Suppressor macrophage treated with lipopolysaccharide for 1 hour (primary cell): Measurements from ENCODE around the gene DDX25.

Experiments used
- DNase-seq, 3 donors: peaks; one replicate each; pipeline ENCODE4 v3.0.0-alpha.2; 2020 to 2022

Gene DDX25

DNA sequence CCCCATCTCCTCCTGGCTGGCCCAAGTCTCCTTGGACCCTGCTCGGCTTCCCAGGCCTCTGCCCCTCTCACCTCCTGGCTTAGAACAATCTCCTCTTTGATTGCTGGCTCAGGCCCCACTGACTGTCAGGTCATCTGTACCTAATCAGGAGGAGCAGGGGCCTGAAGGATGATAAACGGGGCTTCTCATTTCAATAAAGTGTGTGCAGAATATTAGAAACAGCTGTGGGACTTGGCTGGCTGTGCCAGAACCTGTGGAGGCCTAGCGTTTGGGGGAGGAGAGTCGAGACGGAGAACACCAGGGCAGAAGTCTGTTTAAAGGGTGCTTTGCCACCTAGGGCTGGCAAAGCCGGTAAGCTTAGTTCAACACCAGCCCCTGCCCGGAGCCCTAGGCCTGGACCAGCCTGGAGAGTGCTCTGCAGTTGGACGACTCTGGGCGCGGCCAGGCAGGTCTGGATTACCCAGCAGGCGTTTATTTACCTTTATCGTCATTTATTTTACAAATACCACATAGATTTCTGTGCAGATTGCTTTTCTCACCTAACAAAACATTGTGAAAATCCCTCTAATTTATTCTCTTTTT, 31.4 kb downstream of the DDX25 start:
- no peak for DNase-seq

- no peak for DNase-seq
Observed at GRCh38 chr11:125938418-125938817, 34.1 kb downstream of the DDX25 start.

- no peak for DNase-seq
Observed at GRCh38 chr11:125939081-125939521, 34.8 kb downstream of the DDX25 start.

- DNase-seq: no peak
Observed at GRCh38 chr11:125940145-125940544, 35.8 kb downstream of the DDX25 start.

GRCh38 chr11:125941267-125941618, 36.9 kb downstream of the DDX25 start:
- no peak for DNase-seq

GRCh38 chr11:125941619-125942611, 37.6 kb downstream of the DDX25 start:
- DNase-seq: peak in 2 of 3 donors; percentile 5 to 26

DNA sequence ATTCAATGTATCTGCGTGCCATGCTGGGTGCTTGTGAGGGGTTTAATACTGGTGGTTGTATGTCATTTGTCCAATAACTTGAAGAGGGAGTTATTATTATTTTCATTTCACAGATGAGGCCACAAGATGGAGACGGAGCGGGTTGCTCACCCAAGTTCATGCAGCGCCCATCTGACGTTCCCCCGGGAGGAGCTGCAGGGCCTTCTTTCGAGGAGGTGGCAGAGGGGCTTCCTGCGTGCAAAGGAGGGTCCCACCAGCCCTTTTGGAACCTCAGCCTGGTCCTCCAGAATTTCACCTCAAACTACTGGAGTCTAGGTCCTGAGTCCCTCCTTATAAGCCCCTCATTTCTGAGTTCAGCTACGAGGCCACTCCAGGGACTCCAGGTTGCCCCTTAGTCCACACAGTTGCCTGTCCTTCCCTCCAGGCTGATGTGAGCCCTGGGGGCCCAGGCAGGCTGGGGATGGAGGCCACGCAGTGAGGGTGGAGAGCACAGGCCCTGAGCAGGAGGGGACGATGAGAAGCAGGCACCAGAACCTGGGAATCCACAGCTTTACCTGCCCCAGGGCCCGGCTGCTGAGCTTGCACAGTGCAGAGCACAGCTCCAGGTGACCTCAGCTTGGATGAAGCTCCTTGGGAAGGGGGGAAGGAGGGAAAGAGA, 38.6 kb downstream of the DDX25 start:
- DNase-seq: no peak

- no peak for DNase-seq
Observed at GRCh38 chr11:125943661-125944349, 39.5 kb downstream of the DDX25 start.

DNA sequence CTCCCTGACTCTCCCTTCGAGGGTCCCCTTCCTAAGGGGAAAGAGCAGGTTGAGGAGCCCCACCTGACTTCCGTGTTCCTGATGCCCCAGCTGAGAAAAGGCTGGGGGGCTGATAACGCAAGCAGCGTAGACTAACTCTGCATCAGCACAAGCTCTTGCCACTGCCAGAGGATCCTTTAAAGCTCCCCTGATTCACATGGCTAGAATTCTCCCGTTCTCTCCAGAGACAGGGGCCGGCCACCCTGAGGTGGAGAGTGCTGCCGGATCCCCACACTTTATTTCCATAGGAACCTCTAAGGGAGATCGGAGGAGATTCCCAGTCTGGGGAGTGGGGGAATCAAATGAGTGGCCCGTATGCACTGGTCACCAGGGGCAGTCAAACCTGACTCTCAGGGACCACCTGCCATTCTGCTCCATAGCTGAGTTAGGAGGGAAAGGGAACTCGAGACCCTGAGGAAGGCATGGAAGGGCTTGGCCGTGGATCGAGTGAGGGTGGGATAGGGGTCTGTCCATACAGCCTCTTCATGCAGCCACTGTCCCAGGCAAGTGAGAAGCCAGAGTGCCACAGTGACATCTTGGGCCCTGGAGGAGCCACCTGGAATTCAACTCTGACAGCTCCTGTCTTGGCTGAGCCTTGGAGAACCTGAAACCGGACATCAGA, 40.2 kb downstream of the DDX25 start:
- DNase-seq: no peak

DNA sequence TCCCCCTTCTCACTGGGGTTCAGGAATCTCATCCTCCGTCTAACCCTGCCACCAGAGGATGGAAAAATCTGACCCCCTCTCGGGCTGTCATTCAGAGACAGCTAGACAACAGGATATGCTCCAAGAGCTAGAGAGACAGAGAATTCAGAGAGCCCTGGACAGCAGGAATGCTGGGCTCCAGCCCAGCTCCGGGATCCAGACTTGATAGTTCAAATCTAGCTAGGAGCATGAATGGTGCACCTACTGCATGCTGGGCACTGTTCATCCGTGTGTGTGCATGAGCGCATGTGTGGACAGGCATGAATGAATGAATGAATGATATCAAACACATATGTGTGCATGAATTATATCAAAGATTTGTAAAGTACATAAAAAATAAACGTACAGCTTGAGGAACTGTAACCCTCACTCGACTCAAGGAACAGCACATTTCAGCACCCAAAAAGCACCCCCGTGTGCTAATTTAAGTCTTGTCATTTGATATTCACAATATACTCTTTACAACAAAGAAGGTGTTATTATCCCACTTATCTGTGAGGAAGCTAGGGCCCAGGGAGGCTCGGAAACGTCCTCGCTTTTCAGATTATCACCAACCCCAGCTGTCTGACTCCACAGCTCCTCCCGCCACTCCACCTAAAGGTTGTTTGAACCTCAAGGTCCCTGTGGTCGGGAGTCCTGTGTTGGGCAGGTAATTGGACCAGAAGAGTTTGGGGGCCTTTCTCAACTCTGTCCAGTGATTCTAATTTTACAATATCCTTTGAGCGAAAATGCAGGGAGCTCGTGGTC, 40.9 kb downstream of the DDX25 start:
- no peak for DNase-seq

DNA sequence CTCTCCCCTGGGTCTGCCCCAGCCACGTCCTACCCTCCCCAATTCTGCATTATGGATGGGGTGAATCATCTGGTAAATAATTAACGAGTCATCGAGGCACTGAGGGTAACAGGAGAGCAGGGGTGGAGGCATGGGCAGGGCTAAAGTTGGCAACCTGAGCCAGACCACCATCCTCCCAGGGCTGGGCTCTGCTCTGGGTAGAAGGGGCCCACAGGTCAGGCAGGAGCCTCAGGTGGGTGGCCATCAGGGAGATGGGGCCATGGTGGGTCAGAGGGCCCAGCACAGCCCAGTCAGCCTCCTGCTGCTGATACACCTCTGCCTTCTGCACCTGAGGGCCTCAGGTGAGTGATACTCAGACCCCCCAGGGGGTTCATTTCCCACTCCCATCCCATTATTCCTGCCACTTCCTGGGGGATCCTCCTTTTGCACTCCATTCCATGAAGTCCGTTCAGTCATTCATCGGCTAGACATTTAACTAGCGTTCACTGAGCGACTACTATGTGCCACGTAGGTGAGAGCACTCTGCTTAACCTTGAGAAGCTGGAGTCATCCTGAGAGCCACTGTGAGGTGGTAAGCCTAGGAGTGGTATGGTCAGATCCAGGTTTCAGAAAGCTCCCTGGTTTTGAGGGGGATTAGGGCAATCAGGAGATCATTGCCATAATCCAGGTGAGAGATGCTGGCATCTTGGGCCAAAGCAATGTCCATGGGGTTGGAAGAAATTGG, 41.7 kb downstream of the DDX25 start, which contains the start of gene VSIG10L2:
Gene VSIG10L2 (plus strand): TSS at position 248 of the 724 bp plus-strand sequence. CDS start 12 bp downstream, at position 260.
- DNase-seq: no peak

GRCh38 chr11:125946712-125947418, 42.6 kb downstream of the DDX25 start:
- DNase-seq: no peak

DNA sequence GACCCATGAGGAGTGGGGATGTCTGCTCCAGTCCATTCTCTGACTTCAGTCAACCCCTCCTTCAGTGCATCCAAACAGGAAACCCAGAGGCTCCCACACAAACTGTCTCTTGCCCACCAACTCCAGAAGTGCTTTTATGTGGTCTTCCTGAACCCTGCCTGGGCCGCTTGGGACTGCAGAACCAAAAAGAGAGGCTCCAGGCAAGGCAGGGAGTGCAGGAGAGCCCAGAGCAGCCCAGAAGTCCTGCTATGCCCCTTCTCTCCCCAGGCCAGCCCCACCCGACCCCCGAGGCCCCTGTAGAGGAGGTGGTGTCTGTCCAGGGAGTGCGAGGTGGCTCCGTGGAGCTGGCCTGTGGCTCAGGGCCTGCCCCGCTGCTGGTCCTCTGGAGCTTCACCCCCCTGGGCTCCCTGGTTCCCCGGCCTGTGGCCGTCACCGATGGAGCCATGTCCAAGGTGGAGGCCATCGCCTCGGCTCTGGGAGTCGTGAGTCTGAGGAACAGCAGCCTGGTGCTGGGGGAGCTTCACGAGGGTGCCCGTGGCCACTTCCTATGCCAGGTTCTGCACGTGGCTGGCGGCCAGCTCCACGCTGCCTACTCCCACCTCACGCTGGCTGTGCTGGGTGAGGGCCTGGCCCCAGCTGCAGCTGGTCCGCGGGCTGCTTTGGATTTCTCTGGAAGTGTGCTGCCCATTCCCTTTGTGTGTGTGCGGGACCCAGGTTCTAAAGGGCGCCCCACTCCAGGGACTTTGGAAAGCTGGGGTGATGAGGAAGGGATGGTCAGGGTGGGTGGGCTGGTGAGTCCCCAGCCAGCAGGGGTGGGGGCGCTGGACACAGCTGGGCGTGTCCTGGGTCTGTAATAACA, 43.3 kb downstream of the DDX25 start:
- no peak for DNase-seq

DNA sequence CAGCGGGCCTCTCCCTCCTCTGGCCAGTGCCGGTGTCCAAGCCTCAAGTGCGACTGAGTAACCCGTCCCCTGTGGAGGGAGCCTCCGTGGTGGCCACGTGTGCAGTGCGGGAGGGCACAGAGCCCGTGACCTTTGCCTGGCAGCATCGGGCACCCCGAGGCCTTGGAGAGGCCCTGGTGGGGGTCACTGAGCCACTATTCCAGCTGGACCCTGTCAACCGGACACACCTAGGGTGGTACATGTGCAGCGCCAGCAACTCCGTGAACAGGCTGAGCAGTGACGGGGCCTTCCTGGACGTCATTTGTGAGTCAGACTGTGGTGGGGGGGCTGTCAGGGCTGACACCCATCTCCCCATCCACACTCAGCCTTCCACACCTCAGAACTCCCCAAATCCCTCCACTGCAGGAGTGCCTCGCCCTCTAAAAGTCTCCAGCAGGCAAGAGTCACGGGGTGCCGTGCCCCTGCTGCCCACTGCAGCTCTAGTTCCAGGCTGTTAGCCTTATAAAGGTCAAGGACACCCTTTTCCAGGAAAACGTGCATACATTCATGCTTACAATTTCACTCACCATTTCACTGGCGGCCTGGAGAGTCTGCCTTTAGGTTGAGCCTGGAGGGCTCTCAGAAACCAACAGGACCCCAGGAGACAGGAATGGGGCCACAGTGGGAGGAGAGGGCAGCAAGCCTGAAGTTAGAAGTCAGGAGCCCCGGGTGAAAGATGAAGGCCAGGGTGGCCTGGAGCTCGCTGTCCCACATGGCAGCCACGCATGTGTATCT, 44.2 kb downstream of the DDX25 start:
- no peak for DNase-seq

GRCh38 chr11:125949271-125950177, 45.2 kb downstream of the DDX25 start:
- DNase-seq: no peak

- no peak for DNase-seq
Observed at GRCh38 chr11:125950178-125950490, 45.8 kb downstream of the DDX25 start.
